Neural progenitor cell (in vitro differentiated cells): ENCODE results near the gene SLC22A16.
"Not testable (repeated sequence)": the region's sequence is repeated elsewhere in the genome, so short reads cannot be mapped to it uniquely, and the experiment has no call there.

Experiments
- EZH2 ChIP-seq: fragments of 200-600 bp; sonication (generic); IDR thresholded peaks from 2 replicates; pipeline ENCODE4 v1.6.1; 2017; ENCODE audit warnings: antibody characterized with exemption, mild to moderate bottlenecking, moderate library complexity
- TF ChIP-seq, protein P1 (sequence below): fragments of 200-600 bp; sonication (generic); IDR thresholded peaks from 2 replicates; pipeline ENCODE4 v1.5.1; 2017; ENCODE audit warnings: antibody characterized with exemption, mild to moderate bottlenecking

DNA sequence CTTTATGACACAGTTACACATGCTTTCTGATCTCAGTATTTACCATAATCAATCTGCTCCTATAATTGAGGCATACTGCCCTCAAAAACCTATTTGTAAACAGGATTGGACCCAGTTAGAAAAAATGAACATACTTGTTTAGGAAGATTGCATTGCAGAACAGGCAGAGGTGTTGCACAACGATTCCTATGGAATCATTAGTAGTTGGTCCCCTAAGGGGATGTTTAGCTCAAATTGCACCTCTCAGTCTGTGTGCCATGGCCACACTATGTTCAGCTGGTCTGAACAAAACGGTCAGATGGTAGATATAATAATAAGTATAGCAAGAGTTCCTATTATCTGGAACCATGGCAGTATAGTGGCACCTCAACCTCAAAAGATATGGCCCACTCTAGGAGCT is 28.5 kb upstream of the SLC22A16 start:
- TF ChIP-seq, protein P1, sequence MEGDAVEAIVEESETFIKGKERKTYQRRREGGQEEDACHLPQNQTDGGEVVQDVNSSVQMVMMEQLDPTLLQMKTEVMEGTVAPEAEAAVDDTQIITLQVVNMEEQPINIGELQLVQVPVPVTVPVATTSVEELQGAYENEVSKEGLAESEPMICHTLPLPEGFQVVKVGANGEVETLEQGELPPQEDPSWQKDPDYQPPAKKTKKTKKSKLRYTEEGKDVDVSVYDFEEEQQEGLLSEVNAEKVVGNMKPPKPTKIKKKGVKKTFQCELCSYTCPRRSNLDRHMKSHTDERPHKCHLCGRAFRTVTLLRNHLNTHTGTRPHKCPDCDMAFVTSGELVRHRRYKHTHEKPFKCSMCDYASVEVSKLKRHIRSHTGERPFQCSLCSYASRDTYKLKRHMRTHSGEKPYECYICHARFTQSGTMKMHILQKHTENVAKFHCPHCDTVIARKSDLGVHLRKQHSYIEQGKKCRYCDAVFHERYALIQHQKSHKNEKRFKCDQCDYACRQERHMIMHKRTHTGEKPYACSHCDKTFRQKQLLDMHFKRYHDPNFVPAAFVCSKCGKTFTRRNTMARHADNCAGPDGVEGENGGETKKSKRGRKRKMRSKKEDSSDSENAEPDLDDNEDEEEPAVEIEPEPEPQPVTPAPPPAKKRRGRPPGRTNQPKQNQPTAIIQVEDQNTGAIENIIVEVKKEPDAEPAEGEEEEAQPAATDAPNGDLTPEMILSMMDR = not testable (repeated sequence)
- TF ChIP-seq EZH2 = not testable (repeated sequence)
